GM23338 (cell line): ENCODE measurements around the gene ATXN7. TPM values are rescaled to one million over a fixed set of nuclear protein-coding genes. Genes with fewer than 3 reads are reported as not detected.

Experiments used
- ATAC-seq: fragments of 200-7000 bp; cut with Tn5 transposase; 3 replicates; pipeline ENCODE4 v1.9.1; 2020
- DNase-seq: peaks from one replicate; pipeline ENCODE4 v3.0.0-alpha.2; 2015; ENCODE audit warnings: low spot score
- H2AFZ ChIP-seq: fragments of 200-600 bp; sonication (generic); 2 replicates; pipeline ENCODE4 v1.8.0; 2016; ENCODE audit warnings: antibody characterized with exemption, mild to moderate bottlenecking, moderate library complexity
- H3F3A ChIP-seq: fragments of 200-600 bp; sonication (generic); replicated peaks from 2 replicates; pipeline ENCODE4 v1.8.0; 2017; ENCODE audit warnings: antibody characterized with exemption, mixed run types, low read depth
- H3K27ac ChIP-seq: fragments of 200-600 bp; sonication (generic); 2 replicates; pipeline ENCODE4 v1.6.1; 2016; ENCODE audit warnings: low read depth
- H3K27me3 ChIP-seq: fragments of 200-600 bp; sonication (generic); 2 replicates; pipeline ENCODE4 v1.8.0; 2016; ENCODE audit warnings: mild to moderate bottlenecking, mixed run types, moderate library complexity; ENCODE audit not compliant: insufficient read depth
- H3K36me3 ChIP-seq: fragments of 200-600 bp; sonication (generic); 2 replicates; pipeline ENCODE4 v1.8.0; 2016; ENCODE audit warnings: mild to moderate bottlenecking; ENCODE audit not compliant: insufficient read depth
- H3K4me1 ChIP-seq: fragments of 200-600 bp; sonication (generic); 2 replicates; pipeline ENCODE4 v1.8.0; 2016; ENCODE audit warnings: mild to moderate bottlenecking, moderate library complexity; ENCODE audit not compliant: insufficient read depth
- H3K4me2 ChIP-seq: fragments of 200-600 bp; sonication (generic); 2 replicates; pipeline ENCODE4 v1.7.1; 2017; ENCODE audit warnings: mixed run types
- H3K4me3 ChIP-seq: fragments of 200-600 bp; sonication (generic); 2 replicates; pipeline ENCODE4 v1.6.1; 2016; ENCODE audit warnings: mixed run types
- H3K79me2 ChIP-seq: fragments of 200-600 bp; sonication (generic); replicated peaks from 2 replicates; pipeline ENCODE4 v1.8.0; 2017; ENCODE audit warnings: mild to moderate bottlenecking; ENCODE audit not compliant: insufficient read depth
- H3K9me2 ChIP-seq: fragments of 200-600 bp; sonication (generic); 2 replicates; pipeline ENCODE4 v1.8.0; 2017; ENCODE audit not compliant: insufficient read depth
- H4K20me1 ChIP-seq: fragments of 200-600 bp; sonication (generic); replicated peaks from 2 replicates; pipeline ENCODE4 v1.8.0; 2017; ENCODE audit warnings: mild to moderate bottlenecking; ENCODE audit not compliant: insufficient read depth
- H3K27ac Mint-ChIP-seq: 2 replicates; pipeline ENCODE4 v1.8.0; 2020; ENCODE audit warnings: inconsistent platforms, mild to moderate bottlenecking, moderate library complexity, mixed read lengths
- H3K27me3 Mint-ChIP-seq: 3 replicates; pipeline ENCODE4 v1.8.0; 2022; ENCODE audit warnings: low read depth, mild to moderate bottlenecking, moderate library complexity, mixed read lengths, inconsistent platforms; ENCODE audit not compliant: insufficient read depth, poor library complexity
- H3K36me3 Mint-ChIP-seq: 3 replicates; pipeline ENCODE4 v1.8.0; 2021; ENCODE audit warnings: low read depth, mild to moderate bottlenecking, inconsistent platforms, moderate library complexity, mixed read lengths
- H3K4me1 Mint-ChIP-seq: 3 replicates; pipeline ENCODE4 v1.8.0; 2020; ENCODE audit warnings: mild to moderate bottlenecking, inconsistent platforms, mixed read lengths
- H3K4me3 Mint-ChIP-seq: 3 replicates; pipeline ENCODE4 v1.8.0; 2021; ENCODE audit warnings: moderate library complexity, mild to moderate bottlenecking, inconsistent platforms, mixed read lengths
- H3K9me3 Mint-ChIP-seq: 3 replicates; pipeline ENCODE4 v1.8.0; 2020; ENCODE audit warnings: moderate library complexity, mild to moderate bottlenecking, inconsistent platforms, mixed read lengths
- CREB1 ChIP-seq: fragments of 250-450 bp; sonication (Bioruptor Pico); IDR thresholded peaks from 2 replicates; pipeline ENCODE4 v1.5.0; 2020; ENCODE audit warnings: low read depth, mild to moderate bottlenecking, moderate library complexity
- CTCF ChIP-seq, 2 experiments: fragments of 200-600 bp in 1 of 2; sonication (generic) in 1 of 2; conservative IDR thresholded peaks; 2 replicates each; pipeline versions ENCODE4 v1.5.1 to v1.6.1; 2016 to 2017; ENCODE audit warnings: antibody characterized with exemption in 2 of 2, low read depth in 2 of 2, mild to moderate bottlenecking in 2 of 2, moderate library complexity in 1 of 2
- EZH2 ChIP-seq: fragments of 200-600 bp; sonication (generic); IDR thresholded peaks from one replicate; pipeline ENCODE4 v1.8.0; 2017; ENCODE audit warnings: antibody characterized with exemption, mild to moderate bottlenecking, low read depth; ENCODE audit not compliant: unreplicated experiment
- EZH2phosphoT487 ChIP-seq: fragments of 200-600 bp; sonication (generic); IDR thresholded peaks from one replicate; pipeline ENCODE4 v1.8.1; 2018; ENCODE audit warnings: antibody characterized with exemption; ENCODE audit not compliant: unreplicated experiment
- JUNB ChIP-seq: IDR thresholded peaks from one replicate; pipeline ENCODE4 v1.6.1; 2016; ENCODE audit warnings: antibody characterized with exemption; ENCODE audit not compliant: unreplicated experiment
- NANOG ChIP-seq: IDR thresholded peaks from 2 replicates; pipeline ENCODE4 v1.6.1; 2016; ENCODE audit warnings: antibody characterized with exemption, borderline replicate concordance
- POLR2AphosphoS5 ChIP-seq: IDR thresholded peaks from 2 replicates; pipeline ENCODE4 v1.6.1; 2016; ENCODE audit warnings: antibody characterized with exemption, low read depth
- STAT1 ChIP-seq: IDR thresholded peaks from one replicate; pipeline ENCODE4 v1.6.1; 2016; ENCODE audit warnings: antibody characterized with exemption; ENCODE audit not compliant: unreplicated experiment
- ZNF114 ChIP-seq: fragments of 250-450 bp; sonication (Bioruptor Pico); IDR thresholded peaks from 2 replicates; pipeline ENCODE4 v1.5.0; 2020; ENCODE audit warnings: mild to moderate bottlenecking, moderate library complexity
- ZNF331 ChIP-seq: fragments of 250-450 bp; sonication (Bioruptor Pico); IDR thresholded peaks from 2 replicates; pipeline ENCODE4 v1.5.0; 2020; ENCODE audit warnings: low read depth, mild to moderate bottlenecking, moderate library complexity
- polyA plus RNA-seq: library from polyadenylated mRNA; unstranded; fragments of >200 nt; fragmentation: Nextera tagmentation; extraction: Ambion mirVana; gene quantifications from 2 replicates; pipeline ENCODE4 v1.2.1, GENCODE V29; 2016
- total RNA-seq: library from RNA; depleted of rRNA; stranded (reverse); fragments of >200 nt; shearing (Covaris generic); gene quantifications from 2 replicates; pipeline ENCODE4 v1.2.3, GENCODE V29; 2014
- TF ChIP-seq, protein P1 (sequence below): IDR thresholded peaks from 2 replicates; pipeline ENCODE4 v1.6.1; 2016; ENCODE audit warnings: antibody characterized with exemption
- TF ChIP-seq, protein P2 (sequence below): IDR thresholded peaks from one replicate; pipeline ENCODE4 v1.6.1; 2018; ENCODE audit warnings: antibody characterized with exemption; ENCODE audit not compliant: unreplicated experiment
- TF ChIP-seq, protein P3 (sequence below): fragments of 250-450 bp; sonication (Bioruptor Pico); IDR thresholded peaks from 2 replicates; pipeline ENCODE4 v1.5.0; 2020; ENCODE audit warnings: mild to moderate bottlenecking, moderate library complexity

Gene ATXN7
- total and polyA plus RNA-seq, 2 experiments from 2014 or later: 4.0 to 17.2 TPM

- Histone ChIP-seq H3K4me1 (peaks cover 8% of the 10 kb centered on the region), H3K9me2 (no peaks in the 10 kb centered on the region), H3K4me3 (peak overlapping the region; percentile 95; the same call in 1 of the 2 replicates), H3F3A (no peaks in the 10 kb centered on the region), H4K20me1 (peaks cover 3% of the 10 kb centered on the region; the same call in 1 of the 2 replicates), H3K79me2 (peaks cover 33% of the 10 kb centered on the region), H3K4me2 (no peak overlapping the region), H3K36me3 (peaks cover 17% of the 10 kb centered on the region), H2AFZ (no peak overlapping the region), H3K27ac (no peak overlapping the region), H3K27me3 (no peaks in the 10 kb centered on the region)
- Mint-ChIP-seq H3K27me3 (peaks cover 2% of the 10 kb centered on the region), H3K27ac (peak overlapping the region; percentile 81), H3K4me1 (peaks cover 19% of the 10 kb centered on the region), H3K36me3 (peaks cover 28% of the 10 kb centered on the region; the same call in 2 of the 3 replicates), H3K9me3 (no peaks in the 10 kb centered on the region), H3K4me3 (peak overlapping the region; percentile 93)
- ATAC-seq (no peak), DNase-seq (no peak)
- TF ChIP-seq CREB1 (CRISPR knock-in tag): no peak
- TF ChIP-seq, protein P1, sequence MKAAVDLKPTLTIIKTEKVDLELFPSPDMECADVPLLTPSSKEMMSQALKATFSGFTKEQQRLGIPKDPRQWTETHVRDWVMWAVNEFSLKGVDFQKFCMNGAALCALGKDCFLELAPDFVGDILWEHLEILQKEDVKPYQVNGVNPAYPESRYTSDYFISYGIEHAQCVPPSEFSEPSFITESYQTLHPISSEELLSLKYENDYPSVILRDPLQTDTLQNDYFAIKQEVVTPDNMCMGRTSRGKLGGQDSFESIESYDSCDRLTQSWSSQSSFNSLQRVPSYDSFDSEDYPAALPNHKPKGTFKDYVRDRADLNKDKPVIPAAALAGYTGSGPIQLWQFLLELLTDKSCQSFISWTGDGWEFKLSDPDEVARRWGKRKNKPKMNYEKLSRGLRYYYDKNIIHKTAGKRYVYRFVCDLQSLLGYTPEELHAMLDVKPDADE: no peak
- TF ChIP-seq, protein P2, sequence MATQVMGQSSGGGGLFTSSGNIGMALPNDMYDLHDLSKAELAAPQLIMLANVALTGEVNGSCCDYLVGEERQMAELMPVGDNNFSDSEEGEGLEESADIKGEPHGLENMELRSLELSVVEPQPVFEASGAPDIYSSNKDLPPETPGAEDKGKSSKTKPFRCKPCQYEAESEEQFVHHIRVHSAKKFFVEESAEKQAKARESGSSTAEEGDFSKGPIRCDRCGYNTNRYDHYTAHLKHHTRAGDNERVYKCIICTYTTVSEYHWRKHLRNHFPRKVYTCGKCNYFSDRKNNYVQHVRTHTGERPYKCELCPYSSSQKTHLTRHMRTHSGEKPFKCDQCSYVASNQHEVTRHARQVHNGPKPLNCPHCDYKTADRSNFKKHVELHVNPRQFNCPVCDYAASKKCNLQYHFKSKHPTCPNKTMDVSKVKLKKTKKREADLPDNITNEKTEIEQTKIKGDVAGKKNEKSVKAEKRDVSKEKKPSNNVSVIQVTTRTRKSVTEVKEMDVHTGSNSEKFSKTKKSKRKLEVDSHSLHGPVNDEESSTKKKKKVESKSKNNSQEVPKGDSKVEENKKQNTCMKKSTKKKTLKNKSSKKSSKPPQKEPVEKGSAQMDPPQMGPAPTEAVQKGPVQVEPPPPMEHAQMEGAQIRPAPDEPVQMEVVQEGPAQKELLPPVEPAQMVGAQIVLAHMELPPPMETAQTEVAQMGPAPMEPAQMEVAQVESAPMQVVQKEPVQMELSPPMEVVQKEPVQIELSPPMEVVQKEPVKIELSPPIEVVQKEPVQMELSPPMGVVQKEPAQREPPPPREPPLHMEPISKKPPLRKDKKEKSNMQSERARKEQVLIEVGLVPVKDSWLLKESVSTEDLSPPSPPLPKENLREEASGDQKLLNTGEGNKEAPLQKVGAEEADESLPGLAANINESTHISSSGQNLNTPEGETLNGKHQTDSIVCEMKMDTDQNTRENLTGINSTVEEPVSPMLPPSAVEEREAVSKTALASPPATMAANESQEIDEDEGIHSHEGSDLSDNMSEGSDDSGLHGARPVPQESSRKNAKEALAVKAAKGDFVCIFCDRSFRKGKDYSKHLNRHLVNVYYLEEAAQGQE: no peak
- TF ChIP-seq EZH2: no peak
- no peak for TF ChIP-seq STAT1
- TF ChIP-seq CTCF (conservative IDR thresholded peaks at IDR 0.05; ENCODE audit: low read depth in 2 of 2): no peak
- TF ChIP-seq, protein P3, sequence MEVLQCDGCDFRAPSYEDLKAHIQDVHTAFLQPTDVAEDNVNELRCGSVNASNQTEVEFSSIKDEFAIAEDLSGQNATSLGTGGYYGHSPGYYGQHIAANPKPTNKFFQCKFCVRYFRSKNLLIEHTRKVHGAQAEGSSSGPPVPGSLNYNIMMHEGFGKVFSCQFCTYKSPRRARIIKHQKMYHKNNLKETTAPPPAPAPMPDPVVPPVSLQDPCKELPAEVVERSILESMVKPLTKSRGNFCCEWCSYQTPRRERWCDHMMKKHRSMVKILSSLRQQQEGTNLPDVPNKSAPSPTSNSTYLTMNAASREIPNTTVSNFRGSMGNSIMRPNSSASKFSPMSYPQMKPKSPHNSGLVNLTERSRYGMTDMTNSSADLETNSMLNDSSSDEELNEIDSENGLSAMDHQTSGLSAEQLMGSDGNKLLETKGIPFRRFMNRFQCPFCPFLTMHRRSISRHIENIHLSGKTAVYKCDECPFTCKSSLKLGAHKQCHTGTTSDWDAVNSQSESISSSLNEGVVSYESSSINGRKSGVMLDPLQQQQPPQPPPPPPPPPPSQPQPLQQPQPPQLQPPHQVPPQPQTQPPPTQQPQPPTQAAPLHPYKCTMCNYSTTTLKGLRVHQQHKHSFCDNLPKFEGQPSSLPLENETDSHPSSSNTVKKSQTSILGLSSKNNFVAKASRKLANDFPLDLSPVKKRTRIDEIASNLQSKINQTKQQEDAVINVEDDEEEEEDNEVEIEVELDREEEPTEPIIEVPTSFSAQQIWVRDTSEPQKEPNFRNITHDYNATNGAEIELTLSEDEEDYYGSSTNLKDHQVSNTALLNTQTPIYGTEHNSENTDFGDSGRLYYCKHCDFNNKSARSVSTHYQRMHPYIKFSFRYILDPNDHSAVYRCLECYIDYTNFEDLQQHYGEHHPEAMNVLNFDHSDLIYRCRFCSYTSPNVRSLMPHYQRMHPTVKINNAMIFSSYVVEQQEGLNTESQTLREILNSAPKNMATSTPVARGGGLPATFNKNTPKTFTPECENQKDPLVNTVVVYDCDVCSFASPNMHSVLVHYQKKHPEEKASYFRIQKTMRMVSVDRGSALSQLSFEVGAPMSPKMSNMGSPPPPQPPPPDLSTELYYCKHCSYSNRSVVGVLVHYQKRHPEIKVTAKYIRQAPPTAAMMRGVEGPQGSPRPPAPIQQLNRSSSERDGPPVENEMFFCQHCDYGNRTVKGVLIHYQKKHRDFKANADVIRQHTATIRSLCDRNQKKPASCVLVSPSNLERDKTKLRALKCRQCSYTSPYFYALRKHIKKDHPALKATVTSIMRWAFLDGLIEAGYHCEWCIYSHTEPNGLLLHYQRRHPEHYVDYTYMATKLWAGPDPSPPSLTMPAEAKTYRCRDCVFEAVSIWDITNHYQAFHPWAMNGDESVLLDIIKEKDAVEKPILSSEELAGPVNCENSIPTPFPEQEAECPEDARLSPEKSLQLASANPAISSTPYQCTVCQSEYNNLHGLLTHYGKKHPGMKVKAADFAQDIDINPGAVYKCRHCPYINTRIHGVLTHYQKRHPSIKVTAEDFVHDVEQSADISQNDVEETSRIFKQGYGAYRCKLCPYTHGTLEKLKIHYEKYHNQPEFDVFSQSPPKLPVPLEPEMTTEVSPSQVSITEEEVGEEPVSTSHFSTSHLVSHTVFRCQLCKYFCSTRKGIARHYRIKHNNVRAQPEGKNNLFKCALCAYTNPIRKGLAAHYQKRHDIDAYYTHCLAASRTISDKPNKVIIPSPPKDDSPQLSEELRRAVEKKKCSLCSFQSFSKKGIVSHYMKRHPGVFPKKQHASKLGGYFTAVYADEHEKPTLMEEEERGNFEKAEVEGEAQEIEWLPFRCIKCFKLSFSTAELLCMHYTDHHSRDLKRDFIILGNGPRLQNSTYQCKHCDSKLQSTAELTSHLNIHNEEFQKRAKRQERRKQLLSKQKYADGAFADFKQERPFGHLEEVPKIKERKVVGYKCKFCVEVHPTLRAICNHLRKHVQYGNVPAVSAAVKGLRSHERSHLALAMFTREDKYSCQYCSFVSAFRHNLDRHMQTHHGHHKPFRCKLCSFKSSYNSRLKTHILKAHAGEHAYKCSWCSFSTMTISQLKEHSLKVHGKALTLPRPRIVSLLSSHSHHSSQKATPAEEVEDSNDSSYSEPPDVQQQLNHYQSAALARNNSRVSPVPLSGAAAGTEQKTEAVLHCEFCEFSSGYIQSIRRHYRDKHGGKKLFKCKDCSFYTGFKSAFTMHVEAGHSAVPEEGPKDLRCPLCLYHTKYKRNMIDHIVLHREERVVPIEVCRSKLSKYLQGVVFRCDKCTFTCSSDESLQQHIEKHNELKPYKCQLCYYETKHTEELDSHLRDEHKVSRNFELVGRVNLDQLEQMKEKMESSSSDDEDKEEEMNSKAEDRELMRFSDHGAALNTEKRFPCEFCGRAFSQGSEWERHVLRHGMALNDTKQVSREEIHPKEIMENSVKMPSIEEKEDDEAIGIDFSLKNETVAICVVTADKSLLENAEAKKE (CRISPR knock-in tag): no peak
- no peak for TF ChIP-seq JUNB
- no peak for TF ChIP-seq NANOG
- TF ChIP-seq ZNF114 (CRISPR knock-in tag): no peak
- no peak for TF ChIP-seq ZNF331
- no peak for TF ChIP-seq EZH2phosphoT487
- TF ChIP-seq POLR2AphosphoS5: no peak
Measured at GRCh38 chr3:64023861-64024223, 160.2 kb downstream of the ATXN7 start.
